Breast epithelium (tissue), 3 donors: Measurements from ENCODE around the gene FOSL1.

Experiments
- POLR2A ChIP-seq: fragments of 450-650 bp; IDR thresholded peaks from one replicate; pipeline ENCODE4 v1.6.1; 2016; ENCODE audit warnings: antibody characterized with exemption, mild to moderate bottlenecking, moderate library complexity
- POLR2AphosphoS5 ChIP-seq, 3 donors: sonication (generic); formaldehyde crosslinking; IDR thresholded peaks; one replicate each; pipeline ENCODE4 v1.6.1; 2017; ENCODE audit warnings: antibody characterized with exemption in 3 of 3
- TF ChIP-seq, protein P1 (sequence below), 3 donors: fragments of 450-650 bp; IDR thresholded peaks; one replicate each; pipeline ENCODE4 v1.5.1; 2016 to 2017; ENCODE audit warnings: antibody characterized with exemption in 3 of 3, mild to moderate bottlenecking in 3 of 3, moderate library complexity in 3 of 3

DNA sequence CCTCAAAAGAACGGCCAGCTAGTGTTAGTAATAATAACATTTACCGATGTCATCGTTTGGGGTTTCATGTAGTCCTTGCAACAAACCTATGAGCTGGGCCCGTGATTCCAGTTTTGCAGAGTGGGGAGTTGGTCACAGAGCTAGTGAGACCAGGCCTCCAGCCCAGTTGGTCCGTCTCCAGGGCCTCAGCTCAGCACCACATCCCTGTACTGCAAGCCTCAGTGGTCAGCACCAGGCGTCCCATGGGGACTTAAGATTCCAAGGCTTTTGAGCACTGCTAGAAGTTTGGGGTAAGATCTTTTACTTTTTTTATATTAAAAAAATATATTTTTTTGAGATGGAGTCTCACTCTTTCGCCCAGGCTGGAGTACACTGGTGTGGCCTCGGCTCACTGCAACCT lies 44.0 kb upstream of the FOSL1 start:
- TF ChIP-seq, protein P1, sequence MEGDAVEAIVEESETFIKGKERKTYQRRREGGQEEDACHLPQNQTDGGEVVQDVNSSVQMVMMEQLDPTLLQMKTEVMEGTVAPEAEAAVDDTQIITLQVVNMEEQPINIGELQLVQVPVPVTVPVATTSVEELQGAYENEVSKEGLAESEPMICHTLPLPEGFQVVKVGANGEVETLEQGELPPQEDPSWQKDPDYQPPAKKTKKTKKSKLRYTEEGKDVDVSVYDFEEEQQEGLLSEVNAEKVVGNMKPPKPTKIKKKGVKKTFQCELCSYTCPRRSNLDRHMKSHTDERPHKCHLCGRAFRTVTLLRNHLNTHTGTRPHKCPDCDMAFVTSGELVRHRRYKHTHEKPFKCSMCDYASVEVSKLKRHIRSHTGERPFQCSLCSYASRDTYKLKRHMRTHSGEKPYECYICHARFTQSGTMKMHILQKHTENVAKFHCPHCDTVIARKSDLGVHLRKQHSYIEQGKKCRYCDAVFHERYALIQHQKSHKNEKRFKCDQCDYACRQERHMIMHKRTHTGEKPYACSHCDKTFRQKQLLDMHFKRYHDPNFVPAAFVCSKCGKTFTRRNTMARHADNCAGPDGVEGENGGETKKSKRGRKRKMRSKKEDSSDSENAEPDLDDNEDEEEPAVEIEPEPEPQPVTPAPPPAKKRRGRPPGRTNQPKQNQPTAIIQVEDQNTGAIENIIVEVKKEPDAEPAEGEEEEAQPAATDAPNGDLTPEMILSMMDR (IDR thresholded peaks at IDR 0.05), result no peak
- TF ChIP-seq POLR2AphosphoS5 (IDR thresholded peaks at IDR 0.05) (no peak), POLR2A (no peak)
